ENCODE data around the gene HSD17B13.
"Not testable (repeated sequence)": the region's sequence is repeated elsewhere in the genome, so short reads cannot be mapped to it uniquely, and the experiment has no call there.

HSD17B13 gene, protein sequence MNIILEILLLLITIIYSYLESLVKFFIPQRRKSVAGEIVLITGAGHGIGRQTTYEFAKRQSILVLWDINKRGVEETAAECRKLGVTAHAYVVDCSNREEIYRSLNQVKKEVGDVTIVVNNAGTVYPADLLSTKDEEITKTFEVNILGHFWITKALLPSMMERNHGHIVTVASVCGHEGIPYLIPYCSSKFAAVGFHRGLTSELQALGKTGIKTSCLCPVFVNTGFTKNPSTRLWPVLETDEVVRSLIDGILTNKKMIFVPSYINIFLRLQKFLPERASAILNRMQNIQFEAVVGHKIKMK

DNA sequence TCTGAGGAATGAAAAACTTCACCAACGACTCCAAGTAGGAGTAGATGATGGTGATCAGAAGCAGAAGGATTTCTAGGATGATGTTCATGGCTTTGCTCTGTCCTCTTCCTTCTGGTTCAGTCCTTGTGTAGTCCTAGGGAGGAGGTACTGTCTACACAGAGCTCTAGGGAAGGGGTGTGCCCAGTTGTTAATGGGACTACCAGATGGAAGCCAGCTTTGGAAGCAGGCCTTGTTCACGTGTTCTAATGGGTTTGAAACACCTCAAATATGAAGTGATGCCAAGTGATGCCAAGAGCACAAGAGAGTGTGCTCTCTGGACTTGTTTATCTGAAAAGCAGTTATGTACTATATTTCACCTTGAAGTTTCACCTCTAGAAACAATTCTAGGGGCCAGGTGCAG, at the start of gene HSD17B13:
Gene HSD17B13, minus strand, starts transcription at position 129 of the 400 bp plus-strand sequence. Its CDS starts 41 bp downstream, at position 88.
- DNase-seq (ENCODE audit: low spot score) = no peak

DNA sequence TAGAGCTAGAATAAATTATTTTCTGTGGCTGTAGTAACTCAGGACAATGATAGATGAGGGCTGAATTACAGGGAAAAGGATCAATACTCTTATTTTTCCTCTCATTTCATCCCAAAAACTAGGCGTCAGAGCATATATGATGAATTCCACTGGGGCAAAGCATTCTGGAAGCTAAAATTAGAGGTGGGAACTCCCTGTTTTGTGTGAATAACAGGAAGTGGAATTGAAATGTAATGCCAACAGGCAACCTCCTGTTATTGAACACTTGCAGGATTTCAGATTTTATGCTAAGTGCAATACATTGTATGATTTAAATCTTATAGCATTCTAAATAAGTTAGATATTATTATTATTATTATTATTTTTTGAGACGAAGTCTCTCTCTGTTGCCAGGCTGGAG, 47.4 kb upstream of the HSD17B13 start:
- no peak for DNase-seq (ENCODE audit: low spot score)

DNA sequence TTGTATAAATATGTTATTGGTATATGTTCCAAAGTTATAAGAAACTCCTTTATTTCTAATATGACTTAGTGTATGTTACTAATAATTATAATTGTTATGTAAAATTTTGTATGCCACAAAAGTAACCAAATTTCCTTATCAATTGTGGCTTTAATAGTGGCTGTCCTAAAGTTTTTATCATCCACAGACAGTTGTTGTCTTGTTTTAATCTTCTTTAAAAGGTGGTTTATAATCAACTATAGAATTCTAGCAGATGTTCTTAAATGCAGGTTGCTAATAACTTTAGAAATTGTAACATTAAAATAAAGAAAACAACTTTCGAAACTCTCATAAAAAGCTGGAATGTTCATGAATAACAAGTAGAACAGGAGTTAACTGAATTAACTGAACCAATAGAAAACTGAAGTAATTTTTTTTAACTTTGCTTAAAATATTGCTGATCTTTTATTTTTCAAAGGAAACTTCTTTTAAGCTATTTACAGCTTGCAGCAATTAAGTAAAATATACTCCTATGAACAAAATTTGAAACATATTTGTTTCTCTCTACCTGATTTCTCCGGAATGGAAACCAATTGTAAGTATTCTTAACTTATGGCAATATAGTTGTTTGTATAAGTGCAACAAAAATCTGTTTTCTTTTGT, 44.0 kb upstream of the HSD17B13 start:
- DNase-seq (ENCODE audit: low spot score) = no peak

DNA sequence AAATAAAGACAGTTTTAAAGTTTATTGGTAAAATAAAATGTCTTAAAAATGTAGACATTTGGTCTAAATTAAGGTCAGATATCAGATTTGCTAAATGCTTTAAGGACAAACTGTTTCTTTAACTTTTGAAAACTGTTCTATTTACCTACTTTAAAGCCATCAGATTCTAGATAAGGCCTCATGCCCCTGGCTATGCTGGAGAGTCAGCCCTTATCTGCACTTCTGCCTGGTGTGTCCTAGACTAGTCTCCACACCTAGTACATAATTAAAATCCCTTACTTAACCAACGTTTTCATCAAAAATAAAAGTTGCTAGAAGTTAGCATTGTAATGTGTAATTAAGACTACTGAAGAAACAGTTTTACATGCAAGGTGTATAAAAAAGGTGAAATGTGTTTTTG, 42.7 kb upstream of the HSD17B13 start:
- DNase-seq (ENCODE audit: low spot score) = no peak

DNA sequence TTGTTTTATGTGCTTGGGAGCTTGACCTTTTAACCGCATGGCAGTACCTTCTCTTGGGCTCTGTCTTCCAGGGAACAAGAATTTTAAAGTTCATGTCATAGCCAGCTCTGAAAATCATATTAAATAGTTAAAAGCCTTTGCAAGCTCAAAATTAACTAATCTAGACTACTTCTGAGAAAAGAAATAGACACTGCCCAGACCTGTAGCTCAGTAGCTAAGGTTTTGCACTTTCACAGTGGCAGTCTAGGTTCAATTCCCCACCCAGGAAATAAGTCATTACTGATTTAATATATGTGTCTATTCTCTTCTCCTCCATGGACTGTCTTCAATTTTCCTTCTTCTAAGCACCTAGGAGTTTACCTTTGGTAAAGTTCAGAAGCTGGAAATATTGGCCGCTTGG, 40.9 kb upstream of the HSD17B13 start:
- no peak for DNase-seq (ENCODE audit: low spot score)

DNA sequence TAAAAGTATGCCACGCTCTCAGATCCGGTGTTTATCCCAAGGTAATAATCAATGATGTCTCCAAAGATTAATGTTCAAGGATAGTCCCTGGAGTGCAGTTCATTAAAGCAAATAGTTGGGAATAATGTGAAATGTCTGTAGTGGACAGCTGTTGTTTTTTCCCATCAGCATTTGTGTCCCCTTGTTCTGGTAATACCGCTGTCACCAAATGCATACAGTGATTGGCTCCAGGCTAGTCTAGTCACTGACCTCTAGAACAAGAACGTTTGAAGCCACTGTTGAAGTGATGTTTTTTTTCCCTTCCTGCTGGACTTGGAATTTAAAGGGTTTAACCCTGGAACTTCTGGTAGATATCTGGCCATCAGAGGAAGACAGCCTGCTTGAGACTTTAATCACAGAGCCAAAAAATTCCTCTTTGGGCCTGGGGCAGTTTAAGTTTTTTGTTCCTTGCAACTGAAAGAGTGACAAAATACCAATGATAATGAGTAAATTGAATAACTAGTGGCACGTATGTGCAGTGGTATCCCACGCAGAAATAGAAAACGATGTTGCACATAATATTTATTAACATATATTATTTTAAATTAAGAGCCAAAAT, 37.8 kb upstream of the HSD17B13 start:
- no peak for DNase-seq (ENCODE audit: low spot score)

DNA sequence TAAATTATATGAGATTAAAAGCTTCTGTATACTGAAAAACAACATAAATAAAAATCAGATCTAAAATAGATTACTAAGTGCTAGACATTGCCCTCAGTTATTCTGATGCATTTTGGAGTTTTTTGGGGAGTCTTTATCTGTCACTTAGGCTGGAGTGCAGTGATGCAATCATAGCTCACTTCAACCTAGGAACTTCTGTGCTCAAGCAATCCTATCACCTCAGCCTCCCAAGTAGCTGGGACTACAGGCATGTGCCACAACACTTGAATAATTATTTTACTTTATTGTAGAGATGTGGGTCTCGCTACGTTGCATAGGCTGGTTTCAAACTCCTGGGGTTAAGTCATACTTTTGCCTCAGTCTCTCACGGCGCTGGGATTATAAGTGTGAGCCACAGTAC, 36.6 kb upstream of the HSD17B13 start:
- no peak for DNase-seq (ENCODE audit: low spot score)

DNA sequence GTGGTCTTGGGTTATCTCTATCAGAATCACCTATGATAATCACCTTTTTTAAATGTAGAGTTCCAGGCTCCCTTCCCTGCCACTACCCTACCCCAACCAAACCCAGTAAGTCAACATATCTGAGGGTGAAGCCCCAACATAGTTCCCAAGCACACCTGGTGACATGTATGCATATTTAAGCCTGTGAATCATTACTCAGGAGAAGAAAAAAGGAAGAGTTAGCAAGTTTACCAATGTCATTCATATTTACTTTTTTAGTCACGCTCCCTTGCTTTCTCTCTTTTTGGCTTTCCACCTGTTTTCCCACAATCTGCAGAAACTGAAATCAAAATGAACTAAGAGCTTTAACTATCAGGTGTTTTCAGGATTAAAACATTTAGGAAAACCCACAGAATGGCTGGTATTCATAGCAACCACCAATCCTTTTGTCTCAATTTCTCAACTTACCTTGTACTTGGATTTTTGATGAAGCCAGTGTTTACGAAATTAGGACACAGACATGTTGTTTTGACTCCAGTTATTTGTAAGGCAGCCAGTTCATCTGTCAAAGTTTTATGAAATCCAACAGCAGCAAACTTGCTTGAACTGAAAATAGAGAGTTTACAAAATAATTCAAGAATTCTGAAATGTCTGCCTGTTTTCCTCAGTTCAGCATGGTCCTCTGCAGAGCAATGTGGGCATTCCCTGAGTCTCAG, 34.3 kb upstream of the HSD17B13 start:
- DNase-seq (ENCODE audit: low spot score) = no peak

DNA sequence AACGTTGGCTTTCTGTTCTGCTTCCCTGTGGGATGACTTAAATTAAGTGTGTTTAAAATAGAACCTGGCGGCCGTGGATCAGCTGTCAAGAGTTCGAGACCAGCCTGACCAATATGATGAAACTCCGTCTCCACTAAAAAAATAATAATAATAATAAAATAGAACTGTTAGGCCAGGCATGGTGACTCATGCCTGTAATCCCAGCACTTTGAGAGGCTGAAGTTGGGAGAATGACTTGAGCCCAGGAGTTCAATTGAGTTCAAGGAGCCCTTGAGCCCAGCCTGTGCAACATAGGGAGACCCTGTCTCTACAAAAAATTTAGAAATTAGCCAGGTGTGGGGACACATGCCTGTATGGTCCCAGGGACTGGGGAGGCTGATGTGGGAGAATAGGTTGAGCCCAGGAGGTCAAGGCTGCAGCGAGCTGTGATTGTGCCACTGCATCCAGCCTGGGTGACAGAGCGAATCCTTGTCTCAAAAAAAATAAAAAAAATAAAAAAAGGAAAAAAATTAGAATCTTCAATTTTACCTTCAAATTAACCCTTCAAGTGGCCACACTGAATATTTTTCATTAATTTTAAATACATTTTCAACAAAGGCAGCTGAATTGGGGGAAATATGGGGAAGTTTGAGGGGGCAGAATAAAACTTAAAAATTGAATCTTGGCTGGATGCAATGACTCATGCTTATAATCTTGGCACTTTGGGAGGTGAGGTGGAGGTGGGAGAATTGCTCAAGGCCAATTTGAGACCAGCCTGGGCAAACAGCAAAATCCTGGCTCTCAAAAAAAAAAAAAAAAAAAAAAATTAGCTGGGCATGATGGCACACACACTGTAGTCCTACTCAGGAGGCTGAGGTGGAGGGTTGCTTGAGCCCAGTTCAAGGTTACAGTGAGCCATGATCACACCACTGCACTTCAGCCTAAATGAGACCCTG, 31.8 kb upstream of the HSD17B13 start:
- no peak for DNase-seq (ENCODE audit: low spot score)

DNA sequence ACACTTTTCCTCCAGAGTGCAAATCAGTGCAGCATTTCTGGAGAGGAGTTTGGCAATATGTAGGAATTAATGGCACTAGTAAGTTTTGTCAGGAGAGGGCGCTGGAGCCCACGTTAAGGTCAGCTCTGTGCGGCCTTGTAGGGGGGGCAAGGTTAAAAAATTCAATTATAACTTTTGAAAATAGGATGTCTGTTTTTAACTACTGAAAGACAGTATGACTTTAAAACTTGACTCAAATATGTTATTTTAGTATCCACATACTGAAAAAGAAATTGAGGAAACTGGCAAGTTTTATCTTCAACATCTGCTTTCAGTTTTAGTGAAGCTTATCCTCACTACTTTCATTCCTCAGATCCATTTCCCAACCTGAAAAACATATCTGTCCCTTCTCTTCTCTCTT, 30.9 kb upstream of the HSD17B13 start:
- DNase-seq (ENCODE audit: low spot score) = no peak

DNA sequence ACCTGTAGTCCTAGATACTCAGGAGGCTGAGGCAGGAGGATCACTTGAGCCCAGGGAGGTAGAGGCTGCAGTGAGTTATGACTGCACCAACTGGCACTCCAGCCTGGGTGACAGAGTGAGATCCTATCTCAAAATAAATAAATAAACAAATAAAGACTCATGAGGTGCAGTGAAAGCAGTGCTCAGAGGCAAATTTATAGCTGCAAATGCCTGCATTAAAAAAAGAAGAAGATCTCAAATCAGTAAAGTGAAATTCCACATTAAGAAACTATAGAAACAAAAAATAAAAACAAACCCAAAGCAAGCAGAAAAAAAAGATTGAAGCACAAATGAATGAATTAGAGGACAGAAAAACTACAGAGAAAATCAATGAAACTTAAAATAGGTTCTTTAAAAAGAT, 22.5 kb upstream of the HSD17B13 start:
- DNase-seq (ENCODE audit: low spot score) = no peak

DNA sequence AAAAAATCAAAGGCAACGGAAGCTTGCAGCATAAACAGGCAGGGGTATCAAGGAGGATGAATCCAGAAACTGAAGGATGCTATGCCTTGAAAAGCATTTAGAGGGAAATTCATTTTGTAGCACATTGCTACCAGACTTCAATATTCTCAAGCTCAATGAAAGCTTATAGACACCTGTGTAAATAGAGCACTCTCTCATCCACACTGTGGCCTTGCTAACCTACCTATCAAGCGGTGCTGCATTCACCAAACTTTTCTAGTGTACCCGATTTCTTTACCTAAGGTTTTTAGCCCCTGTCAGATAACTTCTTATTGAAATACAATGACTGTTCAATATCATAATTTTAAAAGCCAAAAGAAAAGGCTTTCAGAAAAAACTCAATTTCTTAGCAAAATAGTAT, 20.2 kb upstream of the HSD17B13 start:
- no peak for DNase-seq (ENCODE audit: low spot score)

DNA sequence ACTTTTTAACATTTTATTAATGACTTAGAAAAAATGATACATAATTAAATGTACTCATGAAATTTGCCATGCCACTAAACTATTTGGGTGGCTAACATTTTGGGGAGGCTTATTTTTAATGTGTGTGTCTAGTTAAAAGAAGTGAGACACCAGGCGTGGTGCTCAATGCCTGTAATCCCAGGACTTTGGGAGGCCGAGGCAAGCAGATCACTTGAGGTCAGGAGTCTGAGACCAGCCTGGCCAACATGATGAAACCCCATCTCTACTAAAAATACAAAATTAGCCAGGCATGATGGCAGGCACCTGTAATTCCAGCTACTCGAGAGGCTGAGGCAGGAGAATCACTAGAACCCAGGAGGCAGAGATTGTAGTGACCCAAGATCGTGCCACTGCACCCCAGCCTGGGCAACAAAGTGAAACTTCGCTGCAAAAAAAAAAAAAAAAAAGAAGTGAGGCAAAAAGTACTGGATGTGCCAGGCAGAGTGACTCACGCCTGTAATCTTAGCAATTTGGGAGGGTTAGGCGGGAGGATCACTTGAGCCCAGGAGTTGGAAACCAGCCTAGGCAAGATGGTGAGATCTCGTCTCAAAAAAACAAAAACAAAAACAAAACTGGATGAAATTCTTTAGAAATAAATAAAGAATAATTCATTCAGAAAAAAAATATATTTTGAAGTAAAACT, 19.4 kb upstream of the HSD17B13 start:
- DNase-seq (ENCODE audit: low spot score) = not testable (repeated sequence)

DNA sequence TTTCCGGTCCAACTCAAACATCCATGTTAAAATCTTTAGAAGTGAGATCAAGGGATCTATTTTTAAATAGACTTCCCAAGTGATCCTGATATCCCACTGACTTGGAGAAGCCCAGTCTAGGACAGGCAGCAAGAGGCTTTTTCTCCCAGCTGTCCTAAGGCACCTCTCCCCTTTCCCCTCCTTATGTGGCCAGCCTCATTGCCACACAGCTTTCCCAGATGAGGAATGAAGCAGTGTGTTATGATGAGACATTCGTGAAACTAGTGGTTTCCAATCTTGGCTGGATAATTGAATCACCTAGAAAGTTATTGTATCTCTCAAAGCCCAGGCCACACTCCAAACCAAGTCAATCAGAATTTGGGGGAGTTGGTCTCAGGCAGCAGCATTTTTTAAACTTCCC, 16.8 kb upstream of the HSD17B13 start:
- DNase-seq (ENCODE audit: low spot score) = no peak

DNA sequence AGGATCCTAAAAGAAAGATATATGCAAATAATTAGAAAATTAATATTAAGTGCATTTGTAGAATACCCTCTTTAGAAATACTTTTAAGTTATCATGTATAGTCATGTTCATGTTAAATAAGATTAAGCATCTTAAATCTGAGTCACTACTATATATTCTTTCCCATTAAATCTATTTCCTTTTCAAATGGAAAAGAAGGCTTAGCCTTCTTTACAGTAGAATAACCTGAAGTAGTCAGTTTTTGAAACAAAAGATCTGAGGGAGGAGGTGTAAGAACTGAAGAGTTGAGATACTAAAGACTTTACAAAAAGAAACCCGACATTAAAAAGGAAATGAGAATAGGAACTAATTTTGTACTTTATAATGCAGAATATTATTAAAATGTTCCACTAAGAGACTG, 14.7 kb upstream of the HSD17B13 start:
- no peak for DNase-seq (ENCODE audit: low spot score)

DNA sequence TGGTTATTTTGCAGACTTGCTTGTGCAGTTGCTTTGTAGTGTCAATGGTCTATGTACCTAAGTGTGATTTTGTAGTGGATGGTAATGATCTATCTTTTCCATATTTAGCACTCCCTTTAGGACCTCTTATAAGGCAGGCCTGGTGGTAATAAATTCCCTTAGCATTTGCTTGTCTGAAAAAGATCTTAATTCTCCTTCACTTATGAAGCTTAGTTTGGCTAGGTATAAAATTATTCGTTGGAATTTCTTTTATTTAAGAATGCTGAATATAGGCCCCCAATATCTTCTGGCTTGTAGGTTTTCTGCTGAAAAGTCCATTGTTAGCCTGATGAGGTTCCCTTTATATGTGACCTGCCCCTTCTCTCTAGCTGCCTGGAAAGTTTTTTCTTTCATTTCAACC, 10.6 kb upstream of the HSD17B13 start:
- DNase-seq (ENCODE audit: low spot score) = no peak

DNA sequence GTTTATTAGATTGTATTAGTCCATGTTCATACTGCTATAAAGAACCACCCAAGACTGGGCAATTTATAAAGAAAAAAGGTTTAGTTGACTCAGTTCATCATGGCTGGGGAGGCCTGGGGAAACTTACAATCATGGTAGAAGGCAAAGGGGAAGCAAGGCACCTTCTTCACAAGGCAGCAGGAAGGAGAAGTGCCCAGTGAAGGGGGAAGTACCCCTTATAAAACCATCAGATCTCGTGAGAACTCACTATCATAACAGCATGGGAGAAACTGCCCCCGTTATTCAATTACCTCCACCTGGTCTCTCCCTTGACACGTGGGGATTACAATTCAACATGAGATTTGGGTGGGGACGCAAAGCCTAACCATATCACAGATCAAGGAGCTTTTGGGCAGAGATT, 8.1 kb upstream of the HSD17B13 start:
- no peak for DNase-seq (ENCODE audit: low spot score)

DNA sequence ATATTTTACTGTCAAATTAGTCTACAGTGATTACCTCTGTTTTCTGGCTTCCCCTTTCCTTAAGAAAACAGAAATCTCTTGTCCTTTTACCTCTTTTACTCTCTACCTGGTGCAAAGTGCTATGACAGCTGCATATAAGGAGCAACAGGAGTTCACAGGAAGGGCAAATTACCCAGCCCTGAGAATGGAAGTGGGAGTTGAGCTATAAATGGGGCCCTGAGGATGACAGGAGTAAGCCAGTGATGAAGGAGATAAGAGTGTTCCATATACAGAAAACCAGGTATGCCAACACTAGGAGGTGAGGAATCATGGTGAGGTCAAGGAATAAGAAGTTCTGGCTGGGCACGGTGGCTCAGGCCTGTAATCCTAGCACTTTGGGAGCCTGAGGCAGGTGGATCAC, 4.5 kb upstream of the HSD17B13 start:
- no peak for DNase-seq (ENCODE audit: low spot score)

DNA sequence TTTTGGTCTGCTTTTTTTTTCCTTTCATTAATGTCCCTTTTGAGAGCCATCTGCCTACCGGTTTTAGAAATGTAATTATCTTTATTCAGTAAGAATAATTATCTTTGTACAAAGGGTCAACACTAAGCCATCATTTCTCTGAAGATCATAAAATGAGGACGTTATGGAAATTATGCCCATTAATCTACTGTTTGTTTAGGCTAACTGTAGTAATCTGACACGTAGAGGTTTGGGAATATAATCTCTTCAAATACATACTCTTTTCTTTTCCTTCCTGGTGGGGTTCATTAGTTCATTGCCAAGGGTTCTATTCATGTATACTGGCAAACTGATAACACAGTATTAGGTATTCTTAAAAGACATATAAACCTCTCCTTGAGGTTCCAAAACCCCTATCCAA, 3.8 kb upstream of the HSD17B13 start:
- no peak for DNase-seq (ENCODE audit: low spot score)

DNA sequence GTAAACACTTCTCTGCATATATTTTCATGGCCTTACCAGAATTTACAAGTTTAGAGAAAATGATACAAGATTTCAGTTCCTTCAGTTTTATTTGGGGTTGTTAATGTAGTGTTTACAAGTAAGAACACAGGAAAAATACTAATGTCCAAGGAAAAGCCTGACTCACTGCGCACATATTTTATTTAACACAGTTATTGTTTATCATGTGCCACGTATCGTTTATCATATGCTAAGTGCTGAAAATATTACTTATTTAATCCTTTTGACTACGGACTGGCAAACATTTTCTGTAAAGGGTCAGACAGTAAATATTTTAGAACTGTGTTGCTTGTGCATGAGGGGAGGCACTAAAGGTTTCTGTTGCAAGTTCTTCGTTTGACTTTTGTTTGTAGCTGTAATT, 794 bp downstream of the HSD17B13 start:
- no peak for DNase-seq (ENCODE audit: low spot score)

DNA sequence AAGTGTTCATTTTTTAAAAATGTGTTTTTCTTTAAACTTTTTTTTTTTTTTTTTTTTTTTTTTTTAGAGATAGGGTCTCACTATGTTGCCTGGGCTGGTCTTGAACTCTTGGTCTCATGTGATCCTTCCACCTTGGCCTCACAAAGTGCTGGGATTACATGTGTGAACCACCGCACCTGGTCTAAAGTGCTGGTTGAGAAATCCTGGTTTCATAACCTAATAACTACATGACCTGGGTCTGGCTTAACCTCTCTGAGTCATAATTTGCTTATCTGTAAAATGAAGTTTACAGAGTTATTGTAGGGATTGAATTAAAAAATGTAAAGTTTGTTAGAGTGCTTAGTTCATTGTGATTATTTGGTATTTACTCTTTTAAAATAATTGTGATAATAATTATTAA, 5.2 kb downstream of the HSD17B13 start:
- no peak for DNase-seq (ENCODE audit: low spot score)
